NCI-H510A treated with DMSO at 0.1 percent for 48 hours (cell line): ENCODE results near the gene TMEM44.

Source experiments
- DNase-seq: peaks from one replicate; lab custom pipeline; 2025; lab: John Stamatoyannopoulos, UW

TMEM44 gene

GRCh38 chr3:194633349-194634004 lies at the start of gene TMEM44:
Gene TMEM44, minus strand, starts transcription at chr3:194633419. Its CDS starts 204 bp downstream, at chr3:194633215.
- peak; percentile 70 for DNase-seq

GRCh38 chr3:194682694-194683310 lies 49.6 kb upstream of the TMEM44 start:
- DNase-seq = peak; percentile 87

- no peak for DNase-seq
Observed at GRCh38 chr3:194682189-194682693, 49.0 kb upstream of the TMEM44 start.

- DNase-seq = no peak
Observed at GRCh38 chr3:194680888-194681615, 47.8 kb upstream of the TMEM44 start.

- DNase-seq = no peak
Observed at GRCh38 chr3:194676471-194676870, 43.3 kb upstream of the TMEM44 start.

- no peak for DNase-seq
Observed at GRCh38 chr3:194675680-194676079, 42.5 kb upstream of the TMEM44 start.

GRCh38 chr3:194675081-194675640 lies 41.9 kb upstream of the TMEM44 start:
- no peak for DNase-seq

GRCh38 chr3:194673761-194674160 lies 40.5 kb upstream of the TMEM44 start:
- DNase-seq = no peak

- peak; percentile 38 for DNase-seq
Observed at GRCh38 chr3:194672876-194673275, 39.7 kb upstream of the TMEM44 start.

GRCh38 chr3:194671900-194672808 lies 38.9 kb upstream of the TMEM44 start, which contains the start of gene LSG1:
Gene LSG1, minus strand, starts transcription at chr3:194672191. Its CDS starts 29 bp downstream, at chr3:194672162.
- peak; percentile 99 for DNase-seq

GRCh38 chr3:194671511-194671899 lies 38.3 kb upstream of the TMEM44 start:
- peak; percentile 59 for DNase-seq

GRCh38 chr3:194667363-194667762 lies 34.1 kb upstream of the TMEM44 start:
- no peak for DNase-seq

GRCh38 chr3:194664857-194665256 lies 31.6 kb upstream of the TMEM44 start:
- DNase-seq = no peak

GRCh38 chr3:194661946-194662345 lies 28.7 kb upstream of the TMEM44 start:
- DNase-seq = no peak

- DNase-seq = no peak
Observed at GRCh38 chr3:194661374-194661773, 28.2 kb upstream of the TMEM44 start.

- no peak for DNase-seq
Observed at GRCh38 chr3:194659778-194660177, 26.6 kb upstream of the TMEM44 start.

GRCh38 chr3:194658477-194659242 lies 25.4 kb upstream of the TMEM44 start:
- DNase-seq = no peak

GRCh38 chr3:194657439-194657838 lies 24.2 kb upstream of the TMEM44 start:
- DNase-seq = no peak

GRCh38 chr3:194654443-194654842 lies 21.2 kb upstream of the TMEM44 start:
- no peak for DNase-seq

GRCh38 chr3:194647747-194648146 lies 14.5 kb upstream of the TMEM44 start:
- no peak for DNase-seq

- no peak for DNase-seq
Observed at GRCh38 chr3:194642769-194643168, 9.6 kb upstream of the TMEM44 start.
